ENCODE data around the gene ATP6V0E1.
A peak's percentile ranks its signal among the peaks of the same experiment; 100 is the strongest.

The ATP6V0E1 gene

GRCh38 chr5:172957458-172957857 is 26.1 kb upstream of the ATP6V0E1 start:
- no peak for DNase-seq

- peak; percentile 67 for DNase-seq
These were observed 25.1 kb upstream of the ATP6V0E1 start for GRCh38 chr5:172958331-172959046.

- DNase-seq = no peak
These were observed 23.5 kb upstream of the ATP6V0E1 start for GRCh38 chr5:172959824-172960799.

- no peak for DNase-seq
These were observed 13.7 kb upstream of the ATP6V0E1 start for GRCh38 chr5:172969921-172970320.

GRCh38 chr5:172971482-172971881 is 12.1 kb upstream of the ATP6V0E1 start:
- DNase-seq = no peak

- no peak for DNase-seq
These were observed 11.0 kb upstream of the ATP6V0E1 start for GRCh38 chr5:172972552-172972951.

GRCh38 chr5:172973127-172973916 is 10.2 kb upstream of the ATP6V0E1 start:
- no peak for DNase-seq

GRCh38 chr5:172973931-172974330 is 9.6 kb upstream of the ATP6V0E1 start:
- DNase-seq = no peak

- no peak for DNase-seq
These were observed 8.3 kb upstream of the ATP6V0E1 start for GRCh38 chr5:172975289-172975688.

- DNase-seq = no peak
These were observed 3.8 kb upstream of the ATP6V0E1 start for GRCh38 chr5:172979778-172980177.

- DNase-seq = no peak
These were observed 1.6 kb upstream of the ATP6V0E1 start for GRCh38 chr5:172981931-172982330.

- DNase-seq = peak; percentile 82
These were observed 828 bp downstream of the ATP6V0E1 start for GRCh38 chr5:172984244-172984953.

GRCh38 chr5:172985596-172985995 is 2.0 kb downstream of the ATP6V0E1 start:
- DNase-seq = no peak

GRCh38 chr5:172988276-172988675 is 4.7 kb downstream of the ATP6V0E1 start:
- DNase-seq = no peak

- DNase-seq = no peak
These were observed 7.2 kb downstream of the ATP6V0E1 start for GRCh38 chr5:172990776-172991175.

GRCh38 chr5:172994405-172994804 is 10.8 kb downstream of the ATP6V0E1 start:
- DNase-seq = no peak

- DNase-seq = no peak
These were observed 15.9 kb downstream of the ATP6V0E1 start for GRCh38 chr5:172999372-172999973.

- DNase-seq = no peak
These were observed 16.4 kb downstream of the ATP6V0E1 start for GRCh38 chr5:172999974-173000373.

- DNase-seq = peak; percentile 9
These were observed 17.8 kb downstream of the ATP6V0E1 start for GRCh38 chr5:173001229-173001841.

- DNase-seq = no peak
These were observed 19.8 kb downstream of the ATP6V0E1 start for GRCh38 chr5:173003360-173003759.

- DNase-seq = no peak
These were observed 20.4 kb downstream of the ATP6V0E1 start for GRCh38 chr5:173004013-173004412.

GRCh38 chr5:173004447-173004846 is 20.9 kb downstream of the ATP6V0E1 start:
- no peak for DNase-seq

Data from CD4-positive, alpha-beta T cell treated with Interleukin-21 for 1 hour (primary cell).